SK-N-SH (cell line): ENCODE results near the gene CRISPLD2. TPM values are rescaled to one million over a fixed set of nuclear protein-coding genes. Genes with fewer than 3 reads are reported as not detected.
A peak's percentile ranks its signal among the peaks of the same experiment; 100 is the strongest.

ENCODE experiments used
- CTCF ChIA-PET: fragments of 300-600, 350-600 bp; formaldehyde crosslinking; extraction: SDS; loops from one replicate; lab custom pipeline; 2021; lab: Yijun Ruan, JAX
- POLR2A ChIA-PET: fragments of 350-600 bp; sonication (Branson Sonifier 250); formaldehyde crosslinking; extraction: SDS; loops from one replicate; lab custom pipeline; 2020; ENCODE audit warnings: antibody characterized with exemption, inconsistent platforms; lab: Yijun Ruan, JAX
- DNase-seq: peaks from one replicate; pipeline ENCODE4 v3.0.0; 2012
- H2AFZ ChIP-seq: fragments of 200-600 bp; sonication (generic); 2 replicates; pipeline ENCODE4 v1.8.1; 2016; ENCODE audit warnings: antibody characterized with exemption, mild to moderate bottlenecking, low read depth
- H3F3A ChIP-seq: fragments of 200-600 bp; sonication (generic); replicated peaks from 2 replicates; pipeline ENCODE3; 2016; ENCODE audit warnings: antibody characterized with exemption, mild to moderate bottlenecking; ENCODE audit not compliant: insufficient read depth
- H3K27ac ChIP-seq, 2 experiments: fragments of 200-500 bp in 1 of 2; fragments of 200-600 bp in 1 of 2; sonication (Bioruptor generic) in 1 of 2; sonication (generic), shearing (Covaris generic) in 1 of 2; 2 replicates each; pipeline versions ENCODE4 v1.5.1 to v1.6.1; 2014 to 2016; ENCODE audit warnings: low read depth in 2 of 2, inconsistent platforms in 1 of 2, low read length in 1 of 2, mild to moderate bottlenecking in 1 of 2, mixed read lengths in 1 of 2
- H3K27me3 ChIP-seq: fragments of 200-600 bp; sonication (generic), shearing (Covaris generic); 2 replicates; pipeline ENCODE4 v1.6.1; 2016; ENCODE audit warnings: mixed run types; ENCODE audit not compliant: insufficient read depth
- H3K36me3 ChIP-seq, 2 experiments: fragments of 200-500 bp in 1 of 2; fragments of 200-600 bp in 1 of 2; sonication (Bioruptor generic) in 1 of 2; sonication (generic) in 1 of 2; replicated peaks in 1 of 2; 2 replicates each; pipeline versions ENCODE3 to v1.5.1; 2014 to 2016; ENCODE audit warnings: low read length in 1 of 2, mild to moderate bottlenecking in 1 of 2; ENCODE audit not compliant: insufficient read depth in 2 of 2, control insufficient read depth in 1 of 2
- H3K4me1 ChIP-seq, 2 experiments: fragments of 200-500 bp in 1 of 2; fragments of 200-600 bp in 1 of 2; sonication (Bioruptor generic) in 1 of 2; sonication (generic), shearing (Covaris generic) in 1 of 2; 2 replicates each; pipeline versions ENCODE4 v1.5.1 to v1.6.1; 2014 to 2016; ENCODE audit warnings: low read depth in 1 of 2, low read length in 1 of 2, mixed run types in 1 of 2; ENCODE audit not compliant: insufficient read depth in 2 of 2, control insufficient read depth in 1 of 2
- H3K4me2 ChIP-seq: fragments of 200-600 bp; sonication (generic), shearing (Covaris generic); 2 replicates; pipeline ENCODE4 v1.6.1; 2017; ENCODE audit warnings: mixed run types
- H3K4me3 ChIP-seq, 2 experiments: fragments of 200-500 bp in 1 of 2; fragments of 200-600 bp in 1 of 2; sonication (Bioruptor generic) in 1 of 2; sonication (generic), shearing (Covaris generic) in 1 of 2; 2 replicates each; pipeline versions ENCODE4 v1.5.1 to v1.8.1; 2014 to 2016; ENCODE audit warnings: low read depth in 2 of 2, inconsistent platforms in 1 of 2, low read length in 1 of 2, mild to moderate bottlenecking in 1 of 2, mixed read lengths in 1 of 2, moderate library complexity in 1 of 2
- H3K79me2 ChIP-seq: fragments of 200-600 bp; sonication (generic); 2 replicates; pipeline ENCODE4 v1.8.1; 2017; ENCODE audit warnings: mild to moderate bottlenecking; ENCODE audit not compliant: insufficient read depth
- H3K9ac ChIP-seq: fragments of 200-600 bp; sonication (generic); 2 replicates; pipeline ENCODE4 v1.6.1; 2017; ENCODE audit warnings: mixed run types
- H3K9me2 ChIP-seq: fragments of 200-600 bp; sonication (generic); 2 replicates; pipeline ENCODE4 v1.6.1; 2017; ENCODE audit warnings: mixed run types
- H3K9me3 ChIP-seq: fragments of 200-600 bp; sonication (generic); 2 replicates; pipeline ENCODE4 v1.6.1; 2017; ENCODE audit warnings: mixed run types, mild to moderate bottlenecking, moderate library complexity
- H4K20me1 ChIP-seq: fragments of 200-600 bp; sonication (generic); 2 replicates; pipeline ENCODE4 v1.6.1; 2017; ENCODE audit warnings: mild to moderate bottlenecking, mixed run types; ENCODE audit not compliant: insufficient read depth
- ELF1 ChIP-seq: IDR thresholded peaks from 2 replicates; pipeline ENCODE4 v1.4.0; 2012
- EZH2phosphoT487 ChIP-seq: fragments of 200-600 bp; sonication (generic); IDR thresholded peaks from 2 replicates; pipeline ENCODE4 v1.6.1; 2017; ENCODE audit warnings: low read depth, mixed run types, mild to moderate bottlenecking, antibody characterized with exemption, moderate library complexity, borderline replicate concordance
- FOSL2 ChIP-seq: IDR thresholded peaks from 2 replicates; pipeline ENCODE4 v1.4.0; 2012; ENCODE audit warnings: low read depth, mild to moderate bottlenecking, moderate library complexity, borderline replicate concordance
- FOXM1 ChIP-seq: IDR thresholded peaks from 2 replicates; pipeline ENCODE4 v1.4.0; 2012; ENCODE audit warnings: low read depth, mild to moderate bottlenecking
- GABPA ChIP-seq: IDR thresholded peaks from 2 replicates; pipeline ENCODE4 v1.4.0; 2012; ENCODE audit warnings: low read depth, mild to moderate bottlenecking
- GATA2 ChIP-seq: sonication (generic); formaldehyde crosslinking; IDR thresholded peaks from 2 replicates; pipeline ENCODE4 v1.5.0; 2020; ENCODE audit warnings: mild to moderate bottlenecking, missing genetic modification reagents
- MAX ChIP-seq: IDR thresholded peaks from 2 replicates; pipeline ENCODE4 v1.4.0; 2012; ENCODE audit warnings: low read depth
- MEF2A ChIP-seq: IDR thresholded peaks from 2 replicates; pipeline ENCODE4 v1.4.0; 2012; ENCODE audit warnings: low read depth, borderline replicate concordance
- RCOR1 ChIP-seq: fragments of 150-350 bp; IDR thresholded peaks from 2 replicates; pipeline ENCODE4 v1.6.1; 2017; ENCODE audit warnings: antibody characterized with exemption, low read length
- TCF12 ChIP-seq: IDR thresholded peaks from 2 replicates; pipeline ENCODE4 v1.4.0; 2012
- YY1 ChIP-seq: IDR thresholded peaks from 2 replicates; pipeline ENCODE4 v1.4.0; 2012; ENCODE audit warnings: low read depth, mild to moderate bottlenecking
- WGBS: methylation state at CpG from one replicate; pipeline ENCODE4 v1.1.6; 2017; ENCODE audit warnings: low lambda C conversion rate; 5-methylcytosine and 5-hydroxymethylcytosine counted together
- polyA plus RNA-seq, 3 experiments: library from polyadenylated mRNA; depleted of rRNA; stranded (reverse); fragments of >200 nt; gene quantifications; 2 replicates each; pipeline ENCODE4 v1.2.3, GENCODE V29; 2012
- TF ChIP-seq, protein P1 (sequence below): IDR thresholded peaks from 2 replicates; pipeline ENCODE4 v1.6.1; 2012; ENCODE audit warnings: mild to moderate bottlenecking, low read depth, low read length, moderate library complexity
- TF ChIP-seq, protein P2 (sequence below): IDR thresholded peaks from 2 replicates; pipeline ENCODE4 v1.4.0; 2012; ENCODE audit warnings: low read depth, borderline replicate concordance
- TF ChIP-seq, protein P3 (sequence below): fragments of 150-350 bp; IDR thresholded peaks from 2 replicates; pipeline ENCODE4 v1.6.1; 2017; ENCODE audit warnings: antibody characterized with exemption, low read length, low read depth, borderline replicate concordance

CRISPLD2 gene
- polyA plus RNA-seq, 1 of the 3 experiments (the other 2 are of a cell fraction) = 6.3 TPM

GRCh38 chr16:84888450-84888849 is 68.7 kb downstream of the CRISPLD2 start (continued):
- TF ChIP-seq, protein P1, sequence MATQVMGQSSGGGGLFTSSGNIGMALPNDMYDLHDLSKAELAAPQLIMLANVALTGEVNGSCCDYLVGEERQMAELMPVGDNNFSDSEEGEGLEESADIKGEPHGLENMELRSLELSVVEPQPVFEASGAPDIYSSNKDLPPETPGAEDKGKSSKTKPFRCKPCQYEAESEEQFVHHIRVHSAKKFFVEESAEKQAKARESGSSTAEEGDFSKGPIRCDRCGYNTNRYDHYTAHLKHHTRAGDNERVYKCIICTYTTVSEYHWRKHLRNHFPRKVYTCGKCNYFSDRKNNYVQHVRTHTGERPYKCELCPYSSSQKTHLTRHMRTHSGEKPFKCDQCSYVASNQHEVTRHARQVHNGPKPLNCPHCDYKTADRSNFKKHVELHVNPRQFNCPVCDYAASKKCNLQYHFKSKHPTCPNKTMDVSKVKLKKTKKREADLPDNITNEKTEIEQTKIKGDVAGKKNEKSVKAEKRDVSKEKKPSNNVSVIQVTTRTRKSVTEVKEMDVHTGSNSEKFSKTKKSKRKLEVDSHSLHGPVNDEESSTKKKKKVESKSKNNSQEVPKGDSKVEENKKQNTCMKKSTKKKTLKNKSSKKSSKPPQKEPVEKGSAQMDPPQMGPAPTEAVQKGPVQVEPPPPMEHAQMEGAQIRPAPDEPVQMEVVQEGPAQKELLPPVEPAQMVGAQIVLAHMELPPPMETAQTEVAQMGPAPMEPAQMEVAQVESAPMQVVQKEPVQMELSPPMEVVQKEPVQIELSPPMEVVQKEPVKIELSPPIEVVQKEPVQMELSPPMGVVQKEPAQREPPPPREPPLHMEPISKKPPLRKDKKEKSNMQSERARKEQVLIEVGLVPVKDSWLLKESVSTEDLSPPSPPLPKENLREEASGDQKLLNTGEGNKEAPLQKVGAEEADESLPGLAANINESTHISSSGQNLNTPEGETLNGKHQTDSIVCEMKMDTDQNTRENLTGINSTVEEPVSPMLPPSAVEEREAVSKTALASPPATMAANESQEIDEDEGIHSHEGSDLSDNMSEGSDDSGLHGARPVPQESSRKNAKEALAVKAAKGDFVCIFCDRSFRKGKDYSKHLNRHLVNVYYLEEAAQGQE = no peak

GRCh38 chr16:84889066-84889465 is 69.3 kb downstream of the CRISPLD2 start:
- Histone ChIP-seq H3F3A (peaks cover 3% of the 10 kb centered on the region), H3K36me3 (no peaks in the 10 kb centered on the region), H3K9me2 (no peaks in the 10 kb centered on the region), H3K4me1 (no peaks in the 10 kb centered on the region; a peak in 1 of 4 replicates), H3K27me3 (no peaks in the 10 kb centered on the region), H3K9me3 (no peaks in the 10 kb centered on the region), H3K79me2 (no peaks in the 10 kb centered on the region), H3K4me2 (peak overlapping the region; percentile 33; the same call in 1 of the 2 replicates), H3K9ac (no peak overlapping the region)
- 56% methylated on average over 12 of the region's 12 CpGs for WGBS
- DNase-seq = peak; percentile 41
- POLR2A ChIA-PET = no interaction called here
- TF ChIP-seq TCF12 (peak; percentile 19; the same call in 1 of the 2 replicates), MEF2A (no peak), GABPA (no peak)
- TF ChIP-seq, all 33 proteins: peak for 1
- Histone ChIP-seq H4K20me1 (no peaks in the 10 kb centered on the region), H2AFZ (no peak overlapping the region), H3K4me3 (no peak overlapping the region), H3K27ac (peak overlapping the region in 1 of 2 experiments; percentile 35; a peak in 1 of 4 replicates)
- CTCF ChIA-PET = no interaction called here

- 93% methylated on average over 9 of the region's 9 CpGs for WGBS
- H3K4me2 ChIP-seq = no peak overlapping the region
- CTCF ChIA-PET = interaction anchor here (0.8 to 1.0 kb wide), 3 partner anchors 16 to 826 kb away, joined by 3 to 4 read pairs (median 3); no protein-coding TSS in a partner anchor
Observed at GRCh38 chr16:84890427-84890826, 70.6 kb downstream of the CRISPLD2 start.

More at GRCh38 chr16:84890427-84890826, 70.6 kb downstream of the CRISPLD2 start:
- H2AFZ ChIP-seq = no peak overlapping the region
- no peaks in the 10 kb centered on the region for H3K36me3 ChIP-seq
- no peaks in the 10 kb centered on the region for H3K9me3 ChIP-seq
- peaks cover 3% of the 10 kb centered on the region for H3F3A ChIP-seq
- no peaks in the 10 kb centered on the region for H3K9me2 ChIP-seq
- H3K4me1 ChIP-seq = no peaks in the 10 kb centered on the region
- no peaks in the 10 kb centered on the region for H3K79me2 ChIP-seq
- no peaks in the 10 kb centered on the region for H3K27me3 ChIP-seq
- H3K9ac ChIP-seq = no peak overlapping the region
- no peak overlapping the region for H3K4me3 ChIP-seq
- no peak for TF ChIP-seq GATA2 (CRISPR knock-in tag)
- TF ChIP-seq ELF1 = no peak
- TF ChIP-seq FOXM1 = no peak
- no peak for TF ChIP-seq FOSL2
- TF ChIP-seq RCOR1 = no peak
- TF ChIP-seq, protein P2, sequence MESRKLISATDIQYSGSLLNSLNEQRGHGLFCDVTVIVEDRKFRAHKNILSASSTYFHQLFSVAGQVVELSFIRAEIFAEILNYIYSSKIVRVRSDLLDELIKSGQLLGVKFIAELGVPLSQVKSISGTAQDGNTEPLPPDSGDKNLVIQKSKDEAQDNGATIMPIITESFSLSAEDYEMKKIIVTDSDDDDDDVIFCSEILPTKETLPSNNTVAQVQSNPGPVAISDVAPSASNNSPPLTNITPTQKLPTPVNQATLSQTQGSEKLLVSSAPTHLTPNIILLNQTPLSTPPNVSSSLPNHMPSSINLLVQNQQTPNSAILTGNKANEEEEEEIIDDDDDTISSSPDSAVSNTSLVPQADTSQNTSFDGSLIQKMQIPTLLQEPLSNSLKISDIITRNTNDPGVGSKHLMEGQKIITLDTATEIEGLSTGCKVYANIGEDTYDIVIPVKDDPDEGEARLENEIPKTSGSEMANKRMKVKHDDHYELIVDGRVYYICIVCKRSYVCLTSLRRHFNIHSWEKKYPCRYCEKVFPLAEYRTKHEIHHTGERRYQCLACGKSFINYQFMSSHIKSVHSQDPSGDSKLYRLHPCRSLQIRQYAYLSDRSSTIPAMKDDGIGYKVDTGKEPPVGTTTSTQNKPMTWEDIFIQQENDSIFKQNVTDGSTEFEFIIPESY = no peak
- TF ChIP-seq EZH2phosphoT487 = no peak
- TF ChIP-seq MAX = no peak
- TF ChIP-seq, protein P3, sequence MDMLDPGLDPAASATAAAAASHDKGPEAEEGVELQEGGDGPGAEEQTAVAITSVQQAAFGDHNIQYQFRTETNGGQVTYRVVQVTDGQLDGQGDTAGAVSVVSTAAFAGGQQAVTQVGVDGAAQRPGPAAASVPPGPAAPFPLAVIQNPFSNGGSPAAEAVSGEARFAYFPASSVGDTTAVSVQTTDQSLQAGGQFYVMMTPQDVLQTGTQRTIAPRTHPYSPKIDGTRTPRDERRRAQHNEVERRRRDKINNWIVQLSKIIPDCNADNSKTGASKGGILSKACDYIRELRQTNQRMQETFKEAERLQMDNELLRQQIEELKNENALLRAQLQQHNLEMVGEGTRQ = no peak
- no peak for TF ChIP-seq YY1
- H4K20me1 ChIP-seq = no peaks in the 10 kb centered on the region
- no peak overlapping the region for H3K27ac ChIP-seq
- DNase-seq = no peak
- POLR2A ChIA-PET = no interaction called here
